DMS153 treated with DMSO at 0.1 percent for 48 hours (cell line): ENCODE measurements around the gene ECI1.

Experiments
- DNase-seq: peaks from one replicate; lab custom pipeline; 2025; ENCODE audit not compliant: unreplicated experiment; lab: John Stamatoyannopoulos, UW

Gene ECI1, protein sequence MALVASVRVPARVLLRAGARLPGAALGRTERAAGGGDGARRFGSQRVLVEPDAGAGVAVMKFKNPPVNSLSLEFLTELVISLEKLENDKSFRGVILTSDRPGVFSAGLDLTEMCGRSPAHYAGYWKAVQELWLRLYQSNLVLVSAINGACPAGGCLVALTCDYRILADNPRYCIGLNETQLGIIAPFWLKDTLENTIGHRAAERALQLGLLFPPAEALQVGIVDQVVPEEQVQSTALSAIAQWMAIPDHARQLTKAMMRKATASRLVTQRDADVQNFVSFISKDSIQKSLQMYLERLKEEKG

DNA sequence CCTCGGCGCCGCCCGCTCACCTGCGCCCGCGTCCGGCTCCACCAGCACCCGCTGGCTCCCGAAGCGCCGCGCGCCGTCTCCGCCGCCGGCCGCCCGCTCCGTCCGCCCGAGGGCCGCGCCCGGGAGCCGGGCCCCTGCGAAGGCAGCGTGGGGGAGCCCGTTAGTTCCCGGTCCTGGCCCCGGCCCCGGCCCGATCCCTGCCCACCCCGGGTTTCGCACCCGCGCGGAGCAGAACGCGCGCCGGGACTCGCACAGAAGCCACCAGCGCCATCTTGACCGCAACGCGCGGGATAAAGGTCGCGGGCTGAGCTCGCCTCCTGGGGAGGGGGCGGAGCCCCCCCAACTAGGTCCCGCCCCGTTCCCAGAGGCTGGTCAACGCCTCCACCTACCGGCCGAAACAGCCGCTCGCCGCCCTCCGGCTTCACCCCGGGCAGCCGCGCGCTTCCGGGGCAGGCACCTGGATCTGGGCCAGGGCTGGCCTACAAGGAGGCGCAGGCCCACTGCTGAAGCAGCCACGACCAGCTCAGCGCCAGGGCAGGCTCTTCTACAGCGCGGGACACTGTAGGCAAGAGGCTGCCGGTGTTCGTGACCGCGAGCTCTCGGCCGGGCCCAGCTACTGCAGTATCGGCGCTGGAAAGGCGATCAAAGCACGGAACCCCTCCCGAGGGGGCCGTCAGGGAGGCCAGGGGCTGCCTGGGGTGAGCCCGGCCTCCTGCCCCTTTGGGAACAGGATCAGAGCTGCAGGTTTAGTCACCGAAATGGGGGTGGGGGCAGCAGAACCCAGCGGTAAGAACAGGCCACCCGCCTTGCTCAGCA, at the start of gene ECI1:
TSS of gene ECI1 (minus strand) at position 292 of the 816 bp plus-strand sequence. CDS start at position 271, 21 bp downstream.
- peak; percentile 87 for DNase-seq

DNA sequence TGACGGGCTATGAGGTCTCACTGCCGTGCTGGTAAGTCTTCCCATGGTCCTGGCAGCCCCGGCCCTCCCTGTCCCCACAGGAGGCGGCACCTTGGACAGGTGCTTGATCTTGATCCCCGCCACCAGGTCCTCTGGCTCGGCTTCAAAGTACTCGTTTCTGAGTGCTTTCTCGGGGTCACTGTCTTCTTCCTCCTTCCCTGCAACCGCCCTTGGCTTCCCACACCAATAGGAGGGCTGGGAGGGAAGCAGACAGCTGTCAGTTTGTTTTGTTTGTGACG, 48.5 kb upstream of the ECI1 start:
- DNase-seq = no peak

DNA sequence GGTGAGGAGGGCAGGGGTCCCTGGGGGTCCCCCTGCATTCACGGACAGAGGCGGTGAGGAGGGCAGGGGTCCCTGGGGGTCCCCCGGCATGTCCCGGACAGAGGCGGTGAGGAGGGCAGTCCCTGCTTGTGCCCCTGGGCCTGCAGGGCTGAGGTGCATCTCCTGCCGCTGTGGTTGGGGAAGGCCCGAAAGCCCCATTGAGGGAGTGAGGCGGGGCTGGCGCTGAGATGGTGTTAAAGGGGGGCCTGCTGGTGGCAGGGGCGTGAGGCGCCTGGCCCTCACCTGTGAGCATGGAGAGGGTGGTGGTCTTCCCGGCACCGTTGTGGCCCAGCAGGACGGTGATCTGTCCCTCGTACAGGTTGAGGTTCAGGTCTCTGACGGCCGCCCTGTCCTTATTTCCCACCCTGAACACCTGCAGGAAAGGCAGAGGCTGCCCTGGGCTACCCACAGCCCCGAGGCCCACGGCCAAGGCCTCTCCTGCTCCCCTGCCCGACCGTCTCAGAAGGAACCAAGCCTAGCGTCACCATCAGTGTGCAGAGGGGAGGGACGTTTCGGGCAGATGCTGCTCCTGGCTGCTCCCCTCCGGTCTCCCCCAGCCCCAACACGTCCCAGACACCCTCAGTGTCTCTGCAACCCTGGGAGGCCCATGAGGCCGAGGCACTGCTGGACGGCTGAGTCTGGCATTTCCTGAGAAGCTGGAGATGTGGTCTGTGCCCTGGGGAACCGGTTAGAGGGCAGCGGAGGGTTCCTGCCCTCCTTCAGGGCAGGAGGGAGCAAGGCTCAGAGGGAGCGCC, 47.9 kb upstream of the ECI1 start:
- no peak for DNase-seq

DNA sequence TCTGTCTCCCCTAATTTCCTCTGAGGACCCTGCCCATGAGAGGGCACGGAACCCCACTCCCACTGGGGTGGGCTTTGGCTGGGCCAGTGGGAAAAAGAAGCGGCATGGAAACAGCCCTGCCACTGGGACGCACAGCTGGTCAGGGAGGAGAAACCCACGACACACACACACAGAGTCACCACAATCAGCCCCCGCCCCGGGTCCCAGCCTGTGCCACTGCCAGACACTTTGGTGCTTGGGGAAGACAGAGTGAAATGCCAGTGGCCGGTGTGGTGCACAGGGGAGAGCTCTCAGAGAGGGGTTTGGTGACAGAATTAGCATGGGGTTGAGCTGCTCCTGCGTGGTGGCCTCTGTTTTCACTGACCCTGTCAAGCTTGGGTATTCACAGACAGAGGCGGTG, 47.2 kb upstream of the ECI1 start:
- no peak for DNase-seq

DNA sequence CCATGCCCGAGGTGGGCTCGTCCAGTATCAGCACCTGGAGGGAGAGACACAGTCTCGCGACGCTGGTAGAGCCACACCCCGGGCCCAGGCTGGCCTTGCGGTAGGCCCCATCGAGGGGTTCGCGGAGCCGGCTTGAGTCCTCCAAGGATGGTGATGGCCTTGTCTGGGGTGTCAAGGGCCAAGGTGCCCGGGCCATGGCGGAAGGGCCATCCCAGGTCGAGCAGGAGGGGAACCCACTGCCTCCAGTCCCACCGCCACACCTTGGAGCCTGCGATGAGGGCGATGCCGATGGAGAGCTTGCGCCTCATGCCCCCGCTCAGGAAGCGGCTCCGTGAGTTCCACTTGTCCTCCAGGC, 46.1 kb upstream of the ECI1 start:
- DNase-seq = no peak

DNA sequence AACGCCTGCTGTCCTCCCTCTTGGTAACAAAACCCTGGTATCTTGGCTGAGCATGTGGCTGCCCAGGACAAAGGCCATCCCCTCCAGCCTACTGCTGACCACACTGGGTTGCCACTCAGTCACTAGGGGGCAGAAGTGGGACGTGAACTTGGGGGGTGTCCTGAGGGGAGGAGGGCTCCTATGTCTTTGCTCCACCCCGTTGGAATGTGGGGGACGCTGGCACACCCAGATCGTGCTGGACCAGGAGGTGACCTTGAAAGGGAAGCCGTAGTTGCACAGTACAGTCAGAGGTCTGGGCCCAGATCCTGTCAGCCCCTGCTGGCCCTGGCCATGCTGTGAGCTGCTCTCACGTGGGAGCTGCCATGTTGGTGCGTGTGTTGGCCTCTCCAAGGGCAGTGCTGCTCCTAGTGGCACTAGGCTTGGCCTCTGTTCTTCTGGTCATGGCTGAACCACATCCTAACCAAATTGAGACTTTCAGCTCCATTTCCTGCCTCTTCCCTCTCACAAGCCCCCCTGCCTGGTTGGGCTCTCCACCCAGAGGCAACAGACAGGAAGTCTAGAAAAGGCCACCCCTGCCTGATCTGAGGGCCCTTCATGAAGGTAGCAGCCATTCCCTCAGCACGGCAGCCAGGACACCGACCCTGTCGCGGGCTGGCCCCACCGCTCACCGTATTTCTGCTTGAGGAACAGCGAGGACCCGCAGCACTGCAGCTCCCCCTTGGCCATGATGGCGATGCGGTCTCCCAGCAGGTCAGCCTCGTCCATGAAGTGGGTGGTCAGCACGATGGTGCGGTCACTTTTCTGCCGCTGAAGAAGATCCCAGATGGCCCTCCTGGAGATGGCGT, 45.5 kb upstream of the ECI1 start:
- no peak for DNase-seq

DNA sequence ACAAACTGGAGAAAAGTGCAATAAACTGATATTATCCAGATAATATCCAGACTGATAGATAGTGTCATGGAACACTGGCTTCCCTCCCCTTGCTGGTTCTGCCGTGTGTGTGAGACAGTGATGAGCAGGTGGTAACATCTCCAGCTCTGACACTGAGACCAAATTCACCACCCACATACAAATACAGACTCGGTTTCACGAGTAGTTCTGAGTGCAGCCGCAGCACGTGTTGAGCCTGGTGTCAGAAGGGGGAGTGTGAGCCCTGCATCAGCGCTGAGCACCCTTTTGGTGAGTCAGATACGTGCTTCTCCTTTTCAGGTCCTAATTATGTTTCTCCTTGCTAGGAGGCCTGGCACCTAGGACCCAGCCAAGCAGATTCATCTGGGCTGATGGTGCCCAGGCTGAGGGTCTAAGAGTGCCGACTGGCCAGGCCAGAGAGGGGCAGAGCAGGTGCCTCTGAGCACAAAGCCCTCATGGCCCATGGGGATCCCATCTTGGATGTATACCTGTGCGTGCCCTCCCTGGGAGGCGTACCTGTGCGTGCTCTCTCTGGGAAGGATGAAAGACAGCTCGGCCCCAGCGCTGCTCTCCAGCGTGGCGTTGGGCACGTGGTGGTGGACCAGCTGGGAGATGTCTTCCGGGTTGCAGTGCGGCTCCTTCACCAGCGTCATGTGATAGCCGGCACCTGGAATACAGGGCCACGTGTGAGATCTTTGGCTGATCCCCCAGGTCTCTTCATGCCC, 43.8 kb upstream of the ECI1 start:
- DNase-seq = no peak

DNA sequence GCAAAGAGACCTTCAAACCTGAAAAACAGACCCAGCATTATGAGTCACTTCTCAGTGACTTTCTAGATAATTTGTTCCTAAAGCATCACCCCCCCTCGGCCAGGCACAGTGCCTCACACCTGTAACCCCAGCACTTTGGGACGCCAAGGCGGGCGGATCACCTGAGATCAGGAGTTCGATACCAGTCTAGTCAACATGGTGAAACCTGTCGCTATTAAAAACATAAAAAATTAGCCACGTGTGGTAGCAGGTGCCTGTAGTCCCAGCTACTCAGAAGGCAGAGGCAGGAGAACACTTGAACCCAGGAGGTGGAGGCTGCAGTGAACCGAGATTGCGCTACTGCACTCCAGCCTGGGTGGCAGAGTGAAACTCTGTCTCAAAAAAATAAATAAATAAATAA, 40.8 kb upstream of the ECI1 start:
- no peak for DNase-seq

DNA sequence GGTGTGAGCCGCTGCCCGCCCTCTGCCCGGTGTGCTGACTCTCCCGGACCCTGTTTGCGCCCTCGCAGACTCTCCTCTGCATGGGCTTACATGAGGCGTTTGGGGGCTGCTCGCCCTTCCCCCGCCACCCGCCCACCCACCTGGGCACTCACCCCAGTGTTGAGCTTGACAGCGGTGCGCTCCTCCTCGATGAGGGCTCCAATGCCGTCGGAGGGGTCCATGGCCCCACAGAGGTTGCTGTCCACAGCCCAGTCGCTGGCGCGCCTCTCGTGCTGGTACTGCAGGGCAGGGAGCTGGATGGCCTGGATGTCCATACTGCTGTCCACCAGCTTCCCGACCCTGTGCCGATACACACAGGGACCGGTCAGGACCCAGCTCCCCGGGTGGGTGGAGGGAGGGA, 37.9 kb upstream of the ECI1 start:
- DNase-seq = no peak

DNA sequence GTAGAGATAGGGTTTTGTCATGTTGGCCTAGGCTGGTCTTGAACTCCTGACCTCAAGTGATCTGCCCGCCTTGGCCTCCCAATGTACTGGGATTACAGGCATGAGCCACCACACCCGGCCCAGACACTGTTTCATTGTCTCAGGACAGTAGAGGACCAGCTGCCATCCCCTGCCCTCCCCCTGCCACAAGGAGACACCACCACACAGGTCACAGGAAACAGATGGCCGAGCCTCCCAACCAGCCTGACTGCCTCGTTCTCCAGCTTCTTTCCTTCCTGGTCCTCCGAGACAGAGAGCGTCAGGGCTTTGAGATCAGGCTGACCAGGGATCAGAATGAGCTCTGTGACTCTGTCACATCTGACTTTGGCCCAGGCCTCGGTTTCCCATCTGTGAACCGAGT, 37.3 kb upstream of the ECI1 start:
- no peak for DNase-seq

DNA sequence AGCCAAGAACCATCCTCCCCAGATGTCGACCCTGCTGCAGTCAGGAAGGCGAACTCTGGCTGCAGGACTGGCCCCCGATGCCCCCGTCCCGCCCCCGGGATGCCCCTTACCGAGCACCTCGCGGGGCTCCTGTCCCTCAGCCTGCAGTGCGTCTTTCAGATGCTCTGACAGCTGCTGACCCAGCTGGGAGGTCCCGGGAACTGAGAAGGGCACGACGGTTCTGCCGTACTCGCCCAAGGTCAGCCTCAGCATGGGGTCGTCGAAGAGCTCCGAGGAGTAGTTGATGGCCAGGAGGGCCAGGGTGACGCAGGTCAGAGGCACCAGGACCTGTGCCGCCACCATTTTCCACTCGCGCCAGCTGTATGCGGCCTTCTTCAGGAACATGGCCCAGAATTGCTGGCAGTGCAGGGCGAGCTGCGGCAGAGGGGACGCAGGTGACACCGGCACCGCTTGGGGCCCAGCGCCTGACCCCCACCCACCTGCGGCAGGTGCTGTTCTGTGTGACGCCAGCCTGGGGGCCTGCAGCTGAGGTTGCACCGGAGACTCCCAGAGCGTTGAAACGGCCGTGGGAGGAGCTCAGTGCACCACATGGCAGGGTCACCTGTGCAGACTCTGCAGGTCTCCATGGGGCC, 36.6 kb upstream of the ECI1 start:
- no peak for DNase-seq

DNA sequence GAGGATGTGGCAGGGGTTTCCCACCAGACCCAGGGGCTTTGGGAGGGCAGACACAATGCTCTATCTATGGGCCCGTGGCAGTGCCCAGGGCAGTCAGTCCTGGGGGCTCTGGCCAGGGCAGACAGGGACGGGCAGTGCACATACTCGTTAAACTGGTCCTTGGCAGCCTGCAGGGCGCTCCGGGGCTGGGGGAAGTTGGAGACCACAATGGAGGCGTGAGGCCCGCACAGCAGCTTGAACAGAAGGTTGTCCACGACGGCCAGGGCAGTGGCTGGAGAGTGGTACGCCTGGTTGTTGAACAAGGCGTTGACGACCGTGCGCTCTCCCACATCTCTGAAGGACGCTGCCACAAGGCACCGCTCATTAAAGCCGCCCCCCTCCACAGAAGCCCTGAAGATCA, 35.2 kb upstream of the ECI1 start:
- no peak for DNase-seq

DNA sequence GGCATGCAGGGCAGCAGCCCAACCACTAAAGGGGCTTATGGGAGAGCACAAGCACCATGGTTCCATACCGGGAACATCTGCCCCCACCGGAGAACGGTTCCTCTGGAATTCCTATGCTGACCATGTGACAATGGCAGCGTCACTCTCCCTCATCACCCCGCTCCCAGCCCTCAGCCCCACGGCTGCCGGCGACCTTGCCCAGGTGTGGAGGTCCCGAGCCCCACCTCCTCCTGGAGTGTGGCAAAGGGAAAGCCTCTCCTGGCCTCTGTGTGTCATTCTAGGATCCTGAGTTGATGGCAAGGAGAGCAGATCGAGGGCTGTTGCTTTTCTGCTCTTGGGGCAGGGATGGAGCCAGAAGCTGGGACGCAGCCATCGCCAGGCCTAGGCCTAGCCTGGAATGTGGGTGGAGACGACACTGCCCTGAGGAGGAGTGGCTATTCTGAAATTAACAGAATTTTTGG, 34.4 kb upstream of the ECI1 start:
- no peak for DNase-seq

DNA sequence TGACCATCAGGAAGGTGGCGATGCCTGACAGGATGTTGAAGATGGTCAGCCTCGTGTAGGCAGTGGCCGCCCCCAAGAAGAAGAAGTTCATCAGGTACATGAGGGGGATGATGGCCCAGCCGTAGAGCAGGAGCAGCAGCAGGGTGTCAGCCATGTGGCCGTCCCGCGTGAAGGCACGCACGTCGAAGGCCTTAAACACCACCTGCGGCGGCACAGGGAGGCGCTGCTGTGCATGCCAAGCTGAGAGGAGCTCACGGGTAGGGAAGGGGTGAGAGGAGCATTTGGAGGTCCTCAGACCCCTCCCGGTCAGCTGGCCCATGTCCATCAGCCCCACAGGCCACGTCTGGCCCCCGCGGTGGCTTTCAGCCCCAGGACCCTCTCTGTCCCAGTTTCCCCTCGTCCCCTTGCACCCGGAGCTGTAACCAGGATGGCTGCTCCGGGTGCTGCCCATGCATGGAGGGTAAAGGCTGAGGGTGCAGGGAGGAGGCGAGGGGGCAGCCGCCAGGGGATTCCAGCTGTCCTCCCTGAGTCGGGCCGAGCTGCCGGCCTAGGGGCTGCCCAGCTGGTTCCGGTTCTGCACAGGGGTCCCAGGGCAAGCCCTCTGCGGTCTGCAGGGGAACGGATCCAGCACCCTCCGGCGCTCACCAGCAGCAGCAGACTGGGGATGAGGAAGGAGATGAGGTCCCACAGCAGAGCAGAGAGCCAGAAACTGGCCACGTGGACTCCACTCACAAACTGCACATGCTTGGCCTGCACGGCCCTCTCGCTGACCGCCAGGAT, 33.6 kb upstream of the ECI1 start:
- DNase-seq = no peak

DNA sequence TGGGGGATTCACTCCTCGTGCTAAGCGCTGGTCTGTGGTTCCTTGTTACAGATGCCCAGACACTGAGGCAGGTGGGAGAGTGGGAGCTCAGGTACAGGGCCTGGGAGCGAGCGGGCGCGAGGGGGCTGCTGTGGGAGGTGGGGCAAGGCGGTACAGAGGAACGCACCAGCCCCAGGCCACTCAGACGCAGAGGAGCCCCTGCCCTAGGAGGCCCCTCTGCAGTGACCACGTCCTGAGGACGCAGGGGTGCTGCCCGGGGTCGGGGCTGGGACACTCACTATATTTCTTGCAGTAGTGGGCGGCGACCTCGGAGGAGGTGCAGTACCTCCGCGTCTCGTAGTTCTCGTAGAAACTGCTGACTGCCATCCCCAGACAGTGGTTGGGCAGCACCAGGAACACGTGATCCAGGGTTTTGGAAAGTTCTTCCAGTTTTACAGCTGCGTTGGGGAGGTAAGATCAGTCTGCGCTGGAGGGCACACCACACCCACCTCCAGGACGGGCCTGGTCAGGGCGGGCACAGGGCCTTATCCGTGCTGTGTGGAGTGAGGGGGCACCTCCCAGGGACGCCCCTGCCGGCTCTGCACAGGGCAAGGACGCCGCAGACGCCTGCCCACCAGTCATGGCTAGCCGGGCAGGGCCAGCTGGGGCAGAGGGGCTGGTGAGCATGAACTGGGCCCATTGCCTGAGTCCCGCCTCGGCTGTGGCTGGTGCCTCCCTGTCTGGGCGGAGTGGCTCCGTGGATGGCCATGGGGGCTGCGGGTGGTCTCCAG, 32.8 kb upstream of the ECI1 start:
- no peak for DNase-seq

DNA sequence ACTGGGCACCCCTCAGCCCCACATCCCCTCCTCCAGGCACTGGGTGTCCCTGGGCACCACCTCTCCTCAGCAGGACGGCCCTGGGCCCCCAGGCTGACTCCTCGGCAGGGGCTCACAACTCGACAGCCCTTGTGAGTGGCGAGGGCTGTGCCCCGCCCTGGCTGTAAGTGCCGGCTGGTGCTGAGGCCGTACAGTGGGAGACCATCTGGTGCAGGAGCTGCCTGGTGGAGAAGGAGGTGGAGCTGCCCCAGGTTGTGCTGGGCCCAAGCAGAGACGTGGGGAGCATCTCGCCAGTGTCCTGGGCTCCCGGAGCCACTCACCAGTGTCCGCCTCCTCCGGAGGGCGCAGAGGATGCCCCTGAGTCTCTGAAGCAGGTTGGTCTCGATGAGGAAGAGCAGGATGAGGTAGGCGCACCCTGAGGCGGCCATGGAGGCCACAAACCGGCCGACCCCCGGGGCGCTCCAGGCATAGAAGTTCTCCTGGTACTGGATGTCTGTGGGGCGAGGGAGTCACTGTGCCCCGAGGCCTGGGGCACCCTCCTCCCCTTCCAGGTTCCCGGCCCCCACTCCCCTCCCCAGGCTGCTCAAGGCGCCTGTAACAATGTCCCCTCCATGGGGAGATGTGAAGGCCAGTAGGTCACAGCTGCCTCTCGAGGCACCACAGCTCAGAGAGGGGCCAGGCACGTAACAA, 31.6 kb upstream of the ECI1 start:
- no peak for DNase-seq

DNA sequence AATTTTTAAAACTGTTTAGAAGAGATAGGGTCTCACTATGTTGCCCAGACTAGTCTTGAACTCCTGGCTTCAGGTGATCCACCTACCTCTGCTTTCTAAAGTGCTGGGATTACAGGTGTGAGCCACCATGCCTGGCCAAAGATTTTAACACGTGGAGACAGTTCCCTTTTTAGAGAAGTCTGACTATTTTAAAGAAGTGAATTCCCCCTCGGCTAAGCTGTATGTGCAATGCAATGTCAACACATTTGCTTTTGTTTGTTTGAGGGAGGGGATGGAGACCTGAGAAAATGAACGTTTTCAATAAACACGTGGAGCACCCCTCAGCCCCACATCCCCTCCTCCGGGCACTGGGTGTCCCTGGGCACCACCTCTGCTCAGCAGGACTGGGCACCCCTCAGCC, 30.9 kb upstream of the ECI1 start:
- no peak for DNase-seq

DNA sequence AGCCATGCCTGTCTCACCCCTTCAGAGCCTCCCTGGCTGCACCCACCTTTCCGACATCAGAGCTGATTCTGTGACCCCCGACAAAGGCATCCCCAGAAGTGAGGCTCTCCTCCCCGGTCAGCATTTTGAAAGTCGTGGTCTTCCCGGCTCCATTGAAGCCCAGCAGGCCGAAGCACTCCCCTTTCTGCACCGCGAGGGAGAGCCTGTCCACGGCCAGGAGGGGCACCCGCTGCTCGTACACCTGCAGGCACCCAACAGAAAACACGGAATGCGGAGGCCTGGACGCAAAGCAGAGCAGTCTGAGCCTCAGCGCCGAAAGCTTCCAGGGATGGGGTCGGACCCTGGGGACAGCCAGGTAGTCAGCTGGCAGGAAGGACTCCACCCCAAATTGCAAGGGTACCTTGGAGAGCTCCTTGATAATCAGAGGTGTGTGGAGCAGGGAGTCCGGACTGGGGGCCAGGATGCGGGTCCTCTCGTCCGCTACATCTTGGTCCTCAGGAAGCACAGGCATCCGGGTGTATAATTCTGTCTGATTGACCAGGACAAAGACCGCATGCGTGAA, 29.7 kb upstream of the ECI1 start:
- no peak for DNase-seq
